ENCODE measurements around the gene PTPN21. TPM values are rescaled to one million over a fixed set of nuclear protein-coding genes. Genes with fewer than 3 reads are reported as not detected.

Gene PTPN21
- total RNA-seq (2022; extraction: Qiagen RNA extraction), result 6.8 to 11.7 TPM (median 11.2 TPM) in 5 replicates

GRCh38 chr14:88554457-88555286 lies at the start of gene PTPN21:
TSS of gene PTPN21 (minus strand) at chr14:88555007. CDS start at chr14:88550417, 4,590 bp downstream.

GRCh38 chr14:88562831-88563686 lies 8.3 kb upstream of the PTPN21 start, which contains the start of gene ZC3H14:
TSS of gene ZC3H14 (plus strand) at chr14:88563037. CDS start at chr14:88563134, 97 bp downstream.

Other genes starting within 250 kb of the PTPN21 start
- 0.01 to 0.02 TPM in 2 of 5 replicates, not detected in the others for gene KCNK10, start 231.7 kb downstream of the PTPN21 start, total RNA-seq (2022; extraction: Qiagen RNA extraction)
- gene SPATA7, start 169.3 kb downstream of the PTPN21 start, total RNA-seq (2022; extraction: Qiagen RNA extraction), result 3.4 to 4.6 TPM (median 3.7 TPM) in 5 replicates
- 56.2 to 75.1 TPM (median 70.7 TPM) in 5 replicates for gene ZC3H14, start 8.0 kb upstream of the PTPN21 start, total RNA-seq (2022; extraction: Qiagen RNA extraction)
- gene EML5, start 237.9 kb upstream of the PTPN21 start, total RNA-seq (2022; extraction: Qiagen RNA extraction), result 0.37 to 0.56 TPM (median 0.44 TPM) in 5 replicates